NB4 (cell line): ENCODE measurements around the gene SKIC2.

Experiments
- POLR2A ChIP-seq: IDR thresholded peaks from 2 replicates; pipeline ENCODE4 v1.6.1; 2011; ENCODE audit warnings: mild to moderate bottlenecking; ENCODE audit not compliant: insufficient read length; ENCODE audit errors: extremely low read depth
- TF ChIP-seq, protein P1 (sequence below): IDR thresholded peaks from one replicate; pipeline ENCODE4 v1.5.1; 2012; ENCODE audit warnings: low read depth, low read length

DNA sequence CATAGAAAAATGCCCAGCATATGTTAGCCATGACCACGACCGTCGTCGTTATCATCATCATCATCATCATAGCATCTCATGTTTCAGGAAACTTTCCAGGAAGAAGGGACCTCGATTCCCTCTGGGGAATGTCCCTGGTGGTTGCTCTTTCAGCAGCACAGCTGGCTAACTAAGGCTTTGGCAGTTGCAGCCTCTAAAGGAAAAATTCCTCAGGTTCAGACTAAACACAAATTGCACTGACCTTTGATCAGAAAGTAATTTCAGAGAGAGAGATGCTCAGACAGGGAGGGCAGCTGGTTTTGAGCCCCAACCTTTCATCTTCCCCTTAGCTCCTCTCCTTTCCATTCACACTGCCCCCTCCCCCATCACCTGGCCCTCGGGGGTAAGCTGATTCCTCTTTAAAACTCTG, 18.7 kb upstream of the SKIC2 start:
- TF ChIP-seq POLR2A: no peak
- TF ChIP-seq, protein P1, sequence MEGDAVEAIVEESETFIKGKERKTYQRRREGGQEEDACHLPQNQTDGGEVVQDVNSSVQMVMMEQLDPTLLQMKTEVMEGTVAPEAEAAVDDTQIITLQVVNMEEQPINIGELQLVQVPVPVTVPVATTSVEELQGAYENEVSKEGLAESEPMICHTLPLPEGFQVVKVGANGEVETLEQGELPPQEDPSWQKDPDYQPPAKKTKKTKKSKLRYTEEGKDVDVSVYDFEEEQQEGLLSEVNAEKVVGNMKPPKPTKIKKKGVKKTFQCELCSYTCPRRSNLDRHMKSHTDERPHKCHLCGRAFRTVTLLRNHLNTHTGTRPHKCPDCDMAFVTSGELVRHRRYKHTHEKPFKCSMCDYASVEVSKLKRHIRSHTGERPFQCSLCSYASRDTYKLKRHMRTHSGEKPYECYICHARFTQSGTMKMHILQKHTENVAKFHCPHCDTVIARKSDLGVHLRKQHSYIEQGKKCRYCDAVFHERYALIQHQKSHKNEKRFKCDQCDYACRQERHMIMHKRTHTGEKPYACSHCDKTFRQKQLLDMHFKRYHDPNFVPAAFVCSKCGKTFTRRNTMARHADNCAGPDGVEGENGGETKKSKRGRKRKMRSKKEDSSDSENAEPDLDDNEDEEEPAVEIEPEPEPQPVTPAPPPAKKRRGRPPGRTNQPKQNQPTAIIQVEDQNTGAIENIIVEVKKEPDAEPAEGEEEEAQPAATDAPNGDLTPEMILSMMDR: no peak
